Measurements from ENCODE around the gene APOBEC3F. TPM values are rescaled to one million over a fixed set of nuclear protein-coding genes. Genes with fewer than 3 reads are reported as not detected.

Gene APOBEC3F
- total and polyA plus RNA-seq, 5 donors from 2014 or later, result 7.8 to 18.4 (median 10.8) TPM

DNA sequence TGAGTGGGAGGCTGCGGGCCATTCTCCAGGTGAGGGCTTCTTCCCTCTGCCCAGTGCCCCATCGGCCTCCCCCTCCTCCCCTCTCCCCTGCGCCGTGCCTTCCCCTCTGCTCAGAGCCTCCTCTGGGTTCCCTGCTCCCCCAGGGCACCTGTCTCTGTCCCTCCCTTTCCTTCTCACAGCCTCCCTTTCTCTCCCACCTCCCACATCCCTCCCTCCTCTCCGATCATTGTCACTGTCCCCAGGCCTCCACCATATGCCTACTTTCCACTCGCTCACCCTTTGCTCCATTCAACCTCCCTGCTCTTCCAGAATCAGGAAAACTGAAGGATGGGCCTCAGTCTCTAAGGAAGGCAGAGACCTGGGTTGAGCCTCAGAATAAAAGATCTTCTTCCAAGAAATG, 46.4 kb downstream of the APOBEC3F start:
- Histone ChIP-seq H3K4me1 (ENCODE audit: control insufficient read depth, insufficient read depth, low read length, poor library complexity, severe bottlenecking) (peaks cover 49% of the 10 kb centered on the region), H3K36me3 (ENCODE audit: control insufficient read depth, insufficient read depth, low read length) (peaks cover 12% of the 10 kb centered on the region), H3K4me3 (ENCODE audit: low read depth, low read length) (no peak overlapping the region), H3K27me3 (ENCODE audit: control insufficient read depth, insufficient read depth, low read length) (no peaks in the 10 kb centered on the region), H3K9me3 (ENCODE audit: control insufficient read depth in 2 of 2, low read length in 2 of 2) (no peaks in the 10 kb centered on the region), H3K27ac (ENCODE audit: insufficient read depth, low read length, poor library complexity, severe bottlenecking) (no peak overlapping the region)
- DNase-seq (no peak), ATAC-seq (ENCODE audit: low read depth in 2 of 2) (no peak)
- no peaks in the 10 kb centered on the region for H3K27me3 Mint-ChIP-seq
- H3K4me3 Mint-ChIP-seq, result peak overlapping the region in 1 of 4 donors; percentile 64
- peak overlapping the region in 2 of 3 donors; percentile 67 to 94 for H3K27ac Mint-ChIP-seq
- no peaks in the 10 kb centered on the region for H3K9me3 Mint-ChIP-seq
- peaks cover 11 to 61% (median 37%) of the 10 kb centered on the region in 4 donors for H3K4me1 Mint-ChIP-seq
- peaks cover 11% of the 10 kb centered on the region for H3K36me3 Mint-ChIP-seq

DNA sequence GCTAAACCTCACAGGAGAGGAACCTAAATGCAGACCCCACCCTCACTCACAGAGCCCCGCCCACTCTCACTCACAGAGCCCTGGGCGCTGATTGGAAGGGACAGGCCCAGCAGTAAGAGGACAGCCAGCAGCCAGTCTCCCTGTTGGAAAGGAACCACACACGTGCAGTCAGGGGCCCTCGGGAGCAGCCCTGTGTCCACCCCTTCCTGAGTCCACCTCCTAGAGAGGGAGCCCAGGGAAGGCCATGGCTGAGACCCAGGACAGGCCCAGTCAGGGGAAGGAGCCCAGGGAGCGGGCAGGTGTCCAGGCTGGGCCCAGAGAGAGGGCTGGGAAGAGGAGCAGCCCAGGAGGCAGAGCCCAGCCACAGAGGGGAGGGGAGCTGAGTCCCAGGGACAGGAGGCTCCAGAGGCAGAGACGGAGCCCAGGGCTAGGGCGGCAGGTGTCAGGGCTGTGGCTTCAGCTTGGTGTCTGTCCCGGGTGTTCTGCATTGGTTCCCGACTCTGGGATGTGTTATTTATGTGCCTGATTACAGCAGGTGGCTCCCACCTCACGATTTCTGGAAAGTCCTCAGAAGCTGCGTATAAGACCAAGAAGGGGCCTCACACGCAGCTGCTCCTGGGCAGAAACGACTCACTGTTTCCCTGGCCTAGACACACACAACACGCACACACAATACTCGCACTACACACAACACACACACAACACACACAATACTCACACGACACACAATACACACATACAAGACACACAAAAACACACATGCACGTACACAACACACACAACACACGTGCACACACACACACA, 47.4 kb downstream of the APOBEC3F start:
- H3K9me3 Mint-ChIP-seq, result no peaks in the 10 kb centered on the region
- peak overlapping the region in 2 of 4 donors; percentile 43 to 64 for H3K4me3 Mint-ChIP-seq
- H3K27me3 ChIP-seq (ENCODE audit: control insufficient read depth, insufficient read depth, low read length), result no peaks in the 10 kb centered on the region
- H3K4me1 ChIP-seq (ENCODE audit: control insufficient read depth, insufficient read depth, low read length, poor library complexity, severe bottlenecking), result peaks cover 56% of the 10 kb centered on the region
- peaks cover 7% of the 10 kb centered on the region for H3K36me3 ChIP-seq (ENCODE audit: control insufficient read depth, insufficient read depth, low read length)
- no peak overlapping the region for H3K27ac ChIP-seq (ENCODE audit: insufficient read depth, low read length, poor library complexity, severe bottlenecking)
- peaks cover 11 to 66% (median 42%) of the 10 kb centered on the region in 4 donors for H3K4me1 Mint-ChIP-seq
- DNase-seq (no peak), ATAC-seq (ENCODE audit: low read depth in 2 of 2) (no peak)
- no peak overlapping the region for H3K4me3 ChIP-seq (ENCODE audit: low read depth, low read length)
- peaks cover 10% of the 10 kb centered on the region for H3K36me3 Mint-ChIP-seq
- H3K27ac Mint-ChIP-seq, result peak overlapping the region; percentile 86 to 94 (median 93)
- no peaks in the 10 kb centered on the region for H3K9me3 ChIP-seq (ENCODE audit: control insufficient read depth in 2 of 2, low read length in 2 of 2)
- no peaks in the 10 kb centered on the region for H3K27me3 Mint-ChIP-seq

DNA sequence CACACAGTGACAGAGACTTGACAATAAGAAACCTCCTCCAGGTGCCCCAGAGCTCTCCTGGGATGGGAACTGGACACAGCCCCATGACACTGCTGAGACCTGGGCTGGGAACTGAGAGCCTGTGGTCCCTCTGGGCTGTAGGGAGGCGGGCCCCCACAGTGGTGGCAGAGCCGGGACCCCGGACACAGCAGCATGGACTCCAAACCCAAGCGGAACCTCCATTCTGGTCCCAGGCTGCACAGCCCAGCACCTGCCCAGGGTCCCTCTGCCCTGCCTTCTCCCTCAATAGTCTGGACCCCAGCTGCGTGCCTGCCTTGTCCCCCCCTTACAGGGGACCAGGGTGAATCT, 48.0 kb downstream of the APOBEC3F start:
- no peaks in the 10 kb centered on the region for H3K9me3 Mint-ChIP-seq
- peaks cover 10% of the 10 kb centered on the region for H3K36me3 Mint-ChIP-seq
- H3K4me3 Mint-ChIP-seq, result peak overlapping the region in 1 of 4 donors; percentile 60
- H3K9me3 ChIP-seq (ENCODE audit: control insufficient read depth in 2 of 2, low read length in 2 of 2), result no peaks in the 10 kb centered on the region
- peak overlapping the region; percentile 43 to 99 (median 94) for H3K27ac Mint-ChIP-seq
- no peak overlapping the region for H3K4me3 ChIP-seq (ENCODE audit: low read depth, low read length)
- peak overlapping the region; percentile 94 for H3K27ac ChIP-seq (ENCODE audit: insufficient read depth, low read length, poor library complexity, severe bottlenecking)
- DNase-seq (no peak), ATAC-seq (ENCODE audit: low read depth in 2 of 2) (no peak)
- H3K27me3 Mint-ChIP-seq, result no peaks in the 10 kb centered on the region
- H3K4me1 ChIP-seq (ENCODE audit: control insufficient read depth, insufficient read depth, low read length, poor library complexity, severe bottlenecking), result peaks cover 50% of the 10 kb centered on the region
- H3K27me3 ChIP-seq (ENCODE audit: control insufficient read depth, insufficient read depth, low read length), result no peaks in the 10 kb centered on the region
- peaks cover 11 to 65% (median 42%) of the 10 kb centered on the region in 4 donors for H3K4me1 Mint-ChIP-seq
- H3K36me3 ChIP-seq (ENCODE audit: control insufficient read depth, insufficient read depth, low read length), result peaks cover 7% of the 10 kb centered on the region

DNA sequence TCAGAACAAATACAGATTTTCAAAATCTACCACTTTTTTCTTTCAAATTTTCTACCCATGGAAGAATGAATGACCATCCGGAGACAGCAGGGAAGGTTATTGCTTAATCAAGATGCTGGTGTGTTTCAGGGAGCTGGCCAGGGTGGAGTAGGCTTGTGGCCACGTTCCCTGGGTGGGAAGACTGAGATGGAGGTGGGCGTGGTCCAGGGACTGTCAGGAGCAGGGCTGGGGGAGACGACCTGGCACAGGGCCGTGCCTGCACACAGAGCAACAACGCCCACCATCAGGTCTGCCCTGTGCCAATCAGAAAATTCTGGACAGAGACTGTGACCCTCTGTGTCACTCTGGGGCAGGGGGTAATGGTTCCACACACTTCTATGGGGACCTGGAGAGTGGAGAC, 49.3 kb downstream of the APOBEC3F start:
- Mint-ChIP-seq H3K9me3 (no peaks in the 10 kb centered on the region), H3K27ac (peak overlapping the region; percentile 94 to 99 (median 96)), H3K4me1 (peaks cover 11 to 75% (median 49%) of the 10 kb centered on the region in 4 donors), H3K36me3 (peaks cover 10% of the 10 kb centered on the region), H3K27me3 (no peaks in the 10 kb centered on the region), H3K4me3 (peak overlapping the region; percentile 70 to 92 (median 78))
- H3K4me1 ChIP-seq (ENCODE audit: control insufficient read depth, insufficient read depth, low read length, poor library complexity, severe bottlenecking), result peaks cover 58% of the 10 kb centered on the region
- peak overlapping the region; percentile 65 for H3K4me3 ChIP-seq (ENCODE audit: low read depth, low read length)
- peaks cover 7% of the 10 kb centered on the region for H3K36me3 ChIP-seq (ENCODE audit: control insufficient read depth, insufficient read depth, low read length)
- no peak for DNase-seq
- no peaks in the 10 kb centered on the region for H3K27me3 ChIP-seq (ENCODE audit: control insufficient read depth, insufficient read depth, low read length)
- ATAC-seq (ENCODE audit: low read depth in 2 of 2), result no peak
- H3K27ac ChIP-seq (ENCODE audit: insufficient read depth, low read length, poor library complexity, severe bottlenecking), result peak overlapping the region; percentile 94
- H3K9me3 ChIP-seq (ENCODE audit: control insufficient read depth in 2 of 2, low read length in 2 of 2), result no peaks in the 10 kb centered on the region

DNA sequence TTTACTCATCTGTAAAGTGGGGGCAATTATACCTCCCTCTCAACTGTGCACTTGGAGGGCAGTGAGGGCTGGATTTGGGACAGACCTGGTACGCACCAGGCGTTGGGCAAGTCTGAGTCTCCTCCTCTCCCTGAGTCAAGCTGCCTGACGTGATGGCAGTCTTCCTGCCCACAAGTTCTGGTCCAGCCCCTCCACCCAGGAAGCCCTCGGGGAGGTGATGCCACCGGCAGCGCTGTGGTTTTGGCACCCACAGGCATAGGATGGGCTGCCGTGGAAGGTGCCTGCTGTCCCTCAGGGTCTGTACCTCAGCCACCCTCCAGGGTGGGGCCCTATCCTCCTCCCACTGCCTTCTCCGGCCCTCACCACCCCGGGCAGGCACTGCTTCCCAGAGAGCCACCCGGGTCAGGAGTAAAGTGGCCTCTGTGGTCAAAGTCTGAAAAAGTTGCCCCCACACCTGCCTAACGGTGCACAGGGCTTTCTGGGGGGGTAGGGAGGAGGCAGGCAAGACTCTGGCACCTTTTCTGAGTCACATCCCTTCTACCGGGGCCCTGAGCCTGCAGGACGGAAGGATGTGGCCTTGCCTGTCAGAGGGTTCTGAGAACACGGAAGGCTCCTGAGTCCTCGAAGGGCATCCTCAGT, 49.9 kb downstream of the APOBEC3F start:
- ATAC-seq (ENCODE audit: low read depth in 2 of 2), result peak; percentile 86 to 88
- Mint-ChIP-seq H3K4me3 (peak overlapping the region; percentile 70 to 92 (median 78)), H3K9me3 (no peaks in the 10 kb centered on the region), H3K4me1 (peaks cover 11 to 79% (median 52%) of the 10 kb centered on the region in 4 donors), H3K27me3 (no peaks in the 10 kb centered on the region), H3K36me3 (peaks cover 10% of the 10 kb centered on the region), H3K27ac (peak overlapping the region; percentile 94 to 99 (median 96))
- Histone ChIP-seq H3K27me3 (ENCODE audit: control insufficient read depth, insufficient read depth, low read length) (no peaks in the 10 kb centered on the region), H3K27ac (ENCODE audit: insufficient read depth, low read length, poor library complexity, severe bottlenecking) (peak overlapping the region; percentile 94), H3K4me3 (ENCODE audit: low read depth, low read length) (peak overlapping the region; percentile 65), H3K36me3 (ENCODE audit: control insufficient read depth, insufficient read depth, low read length) (peaks cover 7% of the 10 kb centered on the region), H3K9me3 (ENCODE audit: control insufficient read depth in 2 of 2, low read length in 2 of 2) (no peaks in the 10 kb centered on the region), H3K4me1 (ENCODE audit: control insufficient read depth, insufficient read depth, low read length, poor library complexity, severe bottlenecking) (peaks cover 62% of the 10 kb centered on the region)
- peak; percentile 69 to 97 (median 85) for DNase-seq

DNA sequence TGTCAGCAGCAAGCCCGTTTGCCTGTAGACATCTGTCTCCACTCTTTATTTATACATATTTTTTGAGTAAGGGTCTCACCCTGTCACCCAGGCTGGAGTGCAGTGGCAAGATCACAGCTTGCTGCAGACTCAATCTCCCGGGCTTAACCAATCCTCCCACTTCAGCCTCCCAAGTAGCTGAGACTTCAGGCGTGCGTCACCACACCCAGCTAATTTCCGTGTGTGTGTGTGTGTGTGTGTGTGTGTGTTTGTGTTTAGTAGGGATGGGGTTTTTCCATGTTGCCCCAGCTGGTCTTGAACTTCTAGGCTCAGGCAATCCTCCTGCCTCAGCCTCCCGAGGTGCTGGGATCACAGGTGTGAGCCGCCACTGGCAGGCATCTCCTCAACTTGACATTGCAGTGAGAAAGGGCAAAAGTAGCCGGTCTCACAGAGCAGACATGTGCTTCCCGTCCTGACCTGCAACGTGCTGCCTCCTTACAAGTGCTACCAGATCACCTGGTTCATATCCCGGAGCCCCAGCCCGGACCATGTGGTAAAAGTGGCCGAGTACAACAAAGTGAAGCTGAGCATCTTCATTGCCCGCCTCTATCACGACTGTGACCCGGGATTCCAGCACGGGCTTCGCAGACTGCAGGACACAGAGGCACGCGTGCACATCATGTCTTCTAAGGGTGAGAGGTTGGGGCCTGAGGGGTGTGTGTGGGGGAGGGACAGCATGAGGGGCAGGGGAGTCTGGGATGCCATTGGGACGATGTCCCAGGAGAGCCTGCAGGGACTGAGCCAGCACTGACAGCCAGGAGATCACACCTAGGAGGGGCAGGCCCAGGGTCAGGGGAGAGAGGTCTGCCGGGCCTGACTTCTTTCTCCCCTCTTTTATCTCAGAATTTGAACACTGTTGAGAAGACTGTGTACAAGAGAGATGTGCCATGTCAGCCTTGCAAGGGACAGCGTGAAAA, 50.7 kb downstream of the APOBEC3F start:
- H3K9me3 ChIP-seq (ENCODE audit: control insufficient read depth in 2 of 2, low read length in 2 of 2), result no peaks in the 10 kb centered on the region
- peak overlapping the region; percentile 65 for H3K4me3 ChIP-seq (ENCODE audit: low read depth, low read length)
- H3K27me3 Mint-ChIP-seq, result no peaks in the 10 kb centered on the region
- H3K4me1 Mint-ChIP-seq, result peaks cover 11 to 85% (median 49%) of the 10 kb centered on the region in 4 donors
- H3K36me3 ChIP-seq (ENCODE audit: control insufficient read depth, insufficient read depth, low read length), result peaks cover 4% of the 10 kb centered on the region
- no peaks in the 10 kb centered on the region for H3K9me3 Mint-ChIP-seq
- peak overlapping the region; percentile 94 to 99 (median 96) for H3K27ac Mint-ChIP-seq
- H3K27me3 ChIP-seq (ENCODE audit: control insufficient read depth, insufficient read depth, low read length), result no peaks in the 10 kb centered on the region
- peak overlapping the region; percentile 94 for H3K27ac ChIP-seq (ENCODE audit: insufficient read depth, low read length, poor library complexity, severe bottlenecking)
- ATAC-seq (ENCODE audit: low read depth in 2 of 2) (no peak), DNase-seq (peak in 1 of 3 donors; percentile 24)
- H3K36me3 Mint-ChIP-seq, result peaks cover 7% of the 10 kb centered on the region
- H3K4me3 Mint-ChIP-seq, result peak overlapping the region; percentile 70 to 92 (median 78)
- H3K4me1 ChIP-seq (ENCODE audit: control insufficient read depth, insufficient read depth, low read length, poor library complexity, severe bottlenecking), result peaks cover 68% of the 10 kb centered on the region
